C4-2B (cell line): ENCODE results near the gene PNRC2.
A peak's percentile ranks its signal among the peaks of the same experiment; 100 is the strongest.

Source experiments
- H3K27ac ChIP-seq: fragments of 450-650 bp; 2 replicates; pipeline ENCODE4 v1.5.1; 2017
- ZFX ChIP-seq: fragments of 450-650 bp; IDR thresholded peaks from 2 replicates; pipeline ENCODE4 v1.6.1; 2017
- TF ChIP-seq, protein P1 (sequence below): fragments of 450-650 bp; conservative IDR thresholded peaks from 2 replicates; pipeline ENCODE4 v1.5.1; 2017; ENCODE audit warnings: mild to moderate bottlenecking

Gene PNRC2, protein sequence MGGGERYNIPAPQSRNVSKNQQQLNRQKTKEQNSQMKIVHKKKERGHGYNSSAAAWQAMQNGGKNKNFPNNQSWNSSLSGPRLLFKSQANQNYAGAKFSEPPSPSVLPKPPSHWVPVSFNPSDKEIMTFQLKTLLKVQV

DNA sequence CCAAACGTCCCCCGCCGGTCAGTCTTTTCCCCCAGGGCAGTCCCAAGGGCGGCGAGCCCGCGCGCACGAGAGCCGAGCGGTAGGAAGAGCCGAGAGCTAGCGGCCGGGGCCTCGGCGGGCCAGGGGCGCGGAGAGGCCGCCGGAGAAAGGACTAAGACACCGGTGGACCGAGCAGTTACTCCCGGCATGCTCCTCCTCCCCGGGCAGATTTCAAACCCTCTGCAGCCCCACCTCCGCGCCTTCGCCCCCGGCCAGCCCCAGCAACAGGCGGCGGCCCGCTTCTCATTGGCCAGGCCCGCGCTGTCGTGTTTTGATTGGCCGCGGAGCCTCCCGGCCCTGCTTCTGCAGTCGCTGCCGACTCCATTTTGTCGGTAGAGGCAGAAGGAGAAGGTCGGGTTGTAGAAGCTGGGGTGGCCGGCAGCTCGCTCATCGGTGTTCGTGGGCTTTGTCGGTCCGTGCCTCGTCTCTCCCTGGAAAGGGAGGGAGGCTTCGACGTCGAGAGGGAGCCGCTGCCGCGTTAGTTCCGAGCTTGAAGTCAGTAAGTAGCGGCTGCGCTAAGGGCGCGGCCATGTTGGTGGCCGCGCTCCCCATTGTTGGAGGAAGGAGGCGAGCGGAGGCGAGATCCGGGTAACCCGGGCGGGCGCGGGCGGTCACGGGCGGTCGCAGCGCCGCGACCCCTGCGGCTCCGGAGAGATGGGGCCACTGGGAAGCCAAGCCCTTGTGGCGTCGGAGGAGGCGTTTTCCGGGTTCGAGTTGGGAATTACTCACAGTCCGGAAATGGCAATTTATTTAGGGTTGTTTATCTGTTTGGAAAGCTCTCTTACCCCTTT, at the start of gene PNRC2:
Gene PNRC2, plus strand, starts transcription at position 368 of the 830 bp plus-strand sequence. CDS start 1,630 bp downstream, outside the sequence.
- peak within 1 kb of the TSS; percentile 100 for H3K27ac ChIP-seq
- TF ChIP-seq, protein P1, sequence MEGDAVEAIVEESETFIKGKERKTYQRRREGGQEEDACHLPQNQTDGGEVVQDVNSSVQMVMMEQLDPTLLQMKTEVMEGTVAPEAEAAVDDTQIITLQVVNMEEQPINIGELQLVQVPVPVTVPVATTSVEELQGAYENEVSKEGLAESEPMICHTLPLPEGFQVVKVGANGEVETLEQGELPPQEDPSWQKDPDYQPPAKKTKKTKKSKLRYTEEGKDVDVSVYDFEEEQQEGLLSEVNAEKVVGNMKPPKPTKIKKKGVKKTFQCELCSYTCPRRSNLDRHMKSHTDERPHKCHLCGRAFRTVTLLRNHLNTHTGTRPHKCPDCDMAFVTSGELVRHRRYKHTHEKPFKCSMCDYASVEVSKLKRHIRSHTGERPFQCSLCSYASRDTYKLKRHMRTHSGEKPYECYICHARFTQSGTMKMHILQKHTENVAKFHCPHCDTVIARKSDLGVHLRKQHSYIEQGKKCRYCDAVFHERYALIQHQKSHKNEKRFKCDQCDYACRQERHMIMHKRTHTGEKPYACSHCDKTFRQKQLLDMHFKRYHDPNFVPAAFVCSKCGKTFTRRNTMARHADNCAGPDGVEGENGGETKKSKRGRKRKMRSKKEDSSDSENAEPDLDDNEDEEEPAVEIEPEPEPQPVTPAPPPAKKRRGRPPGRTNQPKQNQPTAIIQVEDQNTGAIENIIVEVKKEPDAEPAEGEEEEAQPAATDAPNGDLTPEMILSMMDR: no peak
- peak; percentile 42; the same call in 1 of the 2 replicates for TF ChIP-seq ZFX

DNA sequence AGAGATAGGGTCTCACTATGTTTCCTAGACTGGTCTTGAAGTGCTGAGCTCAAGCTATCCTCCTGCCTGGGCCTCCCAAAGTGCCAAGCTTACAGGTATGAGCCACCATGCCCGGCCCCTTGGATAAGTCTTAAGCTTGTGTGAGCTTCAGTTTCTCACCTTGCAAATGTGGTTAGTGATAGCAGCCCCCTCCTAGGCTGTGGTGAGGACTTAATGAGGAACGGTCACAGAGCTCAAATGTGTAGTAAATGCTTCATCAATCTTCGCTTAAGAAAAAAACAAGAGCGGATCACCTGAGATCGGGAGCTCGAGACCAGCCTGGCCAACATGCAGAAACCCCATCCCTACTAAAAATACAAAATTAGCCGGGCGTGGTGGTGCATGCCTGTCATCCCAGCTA, 49.5 kb upstream of the PNRC2 start:
- TF ChIP-seq, protein P1: no peak
- no peak for TF ChIP-seq ZFX
- H3K27ac ChIP-seq: no peak overlapping the region

DNA sequence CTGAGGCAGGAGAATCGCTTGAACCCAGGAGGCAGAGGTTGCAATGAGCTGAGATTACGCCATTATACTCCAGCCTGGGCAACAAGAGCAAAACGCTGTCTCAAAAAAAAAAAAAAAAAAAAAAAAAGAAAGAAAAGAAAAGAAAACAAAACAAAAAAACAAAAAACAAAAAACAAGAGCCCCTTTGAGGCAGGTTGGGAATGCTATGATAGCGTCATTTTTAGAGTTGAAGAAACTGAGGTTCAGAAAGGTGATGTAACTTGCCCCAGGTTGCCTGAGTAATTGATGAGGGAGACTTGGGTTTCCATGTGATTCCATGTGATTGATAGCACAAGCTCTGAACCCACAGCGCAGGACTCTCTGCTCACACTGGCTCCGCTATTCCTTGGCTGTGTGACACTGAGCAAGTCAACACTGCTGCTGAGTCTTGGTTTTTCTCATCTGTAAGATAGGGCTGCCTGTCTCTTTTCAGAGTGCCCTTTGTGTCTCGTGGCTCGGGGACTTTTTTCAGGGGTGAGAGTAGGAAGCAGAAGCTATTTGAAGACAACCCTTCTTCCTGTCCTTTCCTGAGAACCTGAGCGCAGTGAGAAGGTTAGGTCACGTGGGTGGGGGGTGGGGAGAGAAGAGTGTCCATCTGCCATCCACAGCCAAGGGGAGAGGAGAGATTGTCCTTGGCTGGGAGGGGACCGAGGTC, 48.9 kb upstream of the PNRC2 start:
- H3K27ac ChIP-seq: no peak overlapping the region
- TF ChIP-seq, protein P1: no peak
- no peak for TF ChIP-seq ZFX

GRCh38 chr1:23911921-23912320, 47.7 kb upstream of the PNRC2 start:
- H3K27ac ChIP-seq: no peak overlapping the region
- TF ChIP-seq, protein P1: no peak
- no peak for TF ChIP-seq ZFX

- no peak within 1 kb of the TSS for H3K27ac ChIP-seq
- TF ChIP-seq, protein P1: no peak
- TF ChIP-seq ZFX: no peak
Observed at GRCh38 chr1:23913212-23913880, 46.3 kb upstream of the PNRC2 start, which contains the start of gene CNR2. Gene CNR2, minus strand, starts transcription at chr1:23913362. Its CDS starts 37,745 bp downstream, at chr1:23875617.

DNA sequence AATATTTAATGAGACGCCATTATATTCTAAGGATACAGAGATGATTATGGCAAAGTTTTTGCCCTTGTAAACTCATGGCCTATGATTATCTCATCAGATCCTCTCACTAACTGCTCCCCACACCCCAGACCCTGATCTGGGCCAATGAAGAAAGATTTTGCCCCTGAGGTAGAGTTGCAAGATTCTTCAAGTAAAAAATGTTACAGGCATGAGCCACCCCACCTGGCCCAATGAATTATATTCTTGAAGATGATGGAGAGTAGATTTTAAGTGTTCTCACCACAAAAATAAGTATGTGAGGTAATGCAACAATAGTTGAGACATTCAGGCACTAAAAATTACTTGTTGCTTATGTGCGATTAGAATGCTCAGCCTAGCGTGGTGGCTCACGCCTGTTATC, 44.7 kb upstream of the PNRC2 start:
- no peak for TF ChIP-seq ZFX
- TF ChIP-seq, protein P1: no peak
- H3K27ac ChIP-seq: no peak overlapping the region
